ENCODE measurements around the gene NEDD4.
"Not testable (repeated sequence)": the region's sequence is repeated elsewhere in the genome, so short reads cannot be mapped to it uniquely, and the experiment has no call there.

Gene NEDD4

GRCh38 chr15:56003777-56004176 is 10.4 kb upstream of the NEDD4 start:
- DNase-seq: not testable (repeated sequence)

DNA sequence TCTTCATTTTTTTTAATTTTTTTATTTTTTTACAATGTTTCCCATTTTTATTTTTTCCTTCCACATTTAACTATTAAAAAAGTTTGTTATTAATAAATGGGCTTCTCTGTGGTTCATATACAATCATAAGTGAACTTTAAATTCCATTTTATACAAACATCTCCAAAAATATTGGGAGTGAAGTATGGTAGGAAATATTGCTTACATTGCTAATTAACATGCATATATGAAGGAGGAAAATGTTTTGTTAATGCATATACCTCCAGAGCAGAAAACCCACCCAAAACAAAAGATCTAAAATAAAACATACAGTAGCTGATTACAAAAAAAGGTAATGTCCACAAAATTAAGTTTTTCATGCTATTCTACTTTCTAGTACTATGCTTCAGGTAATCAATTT is 9.9 kb upstream of the NEDD4 start:
- DNase-seq: not testable (repeated sequence)

- no peak for DNase-seq
These were observed 8.2 kb upstream of the NEDD4 start for GRCh38 chr15:56001471-56002078.

DNA sequence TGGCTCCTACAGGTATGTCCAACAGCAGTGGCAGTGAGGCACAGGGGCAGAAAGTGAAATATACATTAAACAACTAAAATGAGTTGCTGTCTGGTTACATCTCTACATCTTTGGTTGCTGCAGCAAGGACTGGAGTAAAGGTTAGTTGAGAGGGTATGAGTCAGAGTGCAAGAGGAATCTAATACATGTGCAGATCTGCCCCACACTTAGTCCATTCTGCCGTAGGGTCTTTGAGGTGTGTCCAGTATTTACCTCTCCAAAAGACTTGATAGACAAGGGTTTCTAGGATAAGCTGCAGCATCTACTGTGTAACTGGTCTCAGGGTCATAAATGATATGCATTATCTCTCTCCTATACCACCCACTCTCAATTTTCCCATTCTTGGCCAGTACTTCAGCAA is 6.2 kb upstream of the NEDD4 start:
- no peak for DNase-seq

DNA sequence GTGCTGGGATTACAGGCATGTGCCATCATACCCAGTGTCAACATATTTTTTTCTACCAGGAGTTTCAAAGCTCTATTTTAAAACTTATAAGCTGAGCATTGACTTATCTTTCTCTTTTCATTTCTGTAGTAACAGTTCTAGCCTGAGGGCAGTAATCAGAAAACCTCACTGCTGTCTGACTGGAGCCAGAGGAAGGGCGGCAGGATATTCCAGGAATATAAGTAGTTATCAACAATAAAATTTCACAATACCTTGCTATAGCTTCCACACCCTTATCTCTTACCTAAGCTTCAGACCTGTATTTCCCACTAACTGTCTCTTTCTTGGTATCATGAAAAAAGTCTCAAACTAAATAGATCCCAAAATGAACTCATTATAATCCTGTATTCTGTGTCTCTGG is 5.1 kb upstream of the NEDD4 start:
- no peak for DNase-seq

DNA sequence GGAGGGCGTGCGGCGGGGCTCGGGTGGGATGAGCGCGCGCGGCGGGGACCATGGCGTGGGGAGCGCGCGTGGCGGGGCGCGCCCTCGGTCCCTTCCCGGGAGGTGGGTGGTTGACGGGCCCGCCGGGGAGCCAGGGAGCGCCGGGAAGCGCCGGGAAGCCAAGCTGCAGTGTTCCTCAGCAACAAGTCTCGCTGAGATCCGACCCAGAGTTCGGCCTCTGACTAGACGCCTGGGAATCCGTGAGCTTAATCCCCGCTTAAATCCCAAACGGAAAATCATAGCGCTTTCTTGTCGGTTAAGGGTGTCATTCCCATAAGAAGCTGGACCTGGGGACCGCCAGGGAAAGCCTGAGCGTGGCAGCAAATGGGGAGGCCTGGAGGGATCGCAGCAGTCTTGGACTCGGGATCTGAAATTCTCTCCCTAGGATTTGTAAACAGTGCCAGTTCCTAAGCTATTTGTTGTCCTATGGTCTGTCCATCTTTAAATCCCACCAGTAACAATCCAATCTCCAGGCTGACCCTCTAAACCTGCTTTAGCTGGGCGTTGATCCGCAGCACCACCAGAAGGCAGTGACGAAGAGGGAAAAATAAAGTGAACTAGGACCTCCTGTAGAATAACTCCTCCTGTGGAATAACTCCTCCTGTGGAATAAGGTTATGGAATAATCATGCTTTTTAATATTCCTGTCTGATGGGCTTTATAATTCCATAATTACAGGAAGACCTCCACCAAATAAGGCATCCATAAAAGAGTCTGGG is 570 bp upstream of the NEDD4 start:
- no peak for DNase-seq

DNA sequence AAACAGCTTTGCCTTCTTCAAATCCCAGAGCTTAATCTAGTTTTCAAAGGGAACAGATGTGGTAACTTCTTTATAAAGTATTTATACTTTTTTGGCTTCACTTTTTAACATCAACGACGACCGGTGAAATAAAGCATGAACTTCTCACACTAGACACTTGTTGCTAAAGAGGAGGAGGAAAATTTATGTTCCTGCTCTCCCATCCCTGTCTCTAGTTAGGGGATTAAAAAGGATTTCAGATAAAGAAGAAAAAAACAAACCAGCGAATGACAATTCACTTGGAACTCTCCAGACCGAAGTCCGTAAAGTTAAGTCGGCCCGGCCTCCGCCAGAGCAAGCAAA is 672 bp downstream of the NEDD4 start:
- no peak for DNase-seq

- no peak for DNase-seq
These were observed 1.3 kb downstream of the NEDD4 start for GRCh38 chr15:55991802-55992768.

GRCh38 chr15:55990998-55991397 is 2.4 kb downstream of the NEDD4 start:
- no peak for DNase-seq

DNA sequence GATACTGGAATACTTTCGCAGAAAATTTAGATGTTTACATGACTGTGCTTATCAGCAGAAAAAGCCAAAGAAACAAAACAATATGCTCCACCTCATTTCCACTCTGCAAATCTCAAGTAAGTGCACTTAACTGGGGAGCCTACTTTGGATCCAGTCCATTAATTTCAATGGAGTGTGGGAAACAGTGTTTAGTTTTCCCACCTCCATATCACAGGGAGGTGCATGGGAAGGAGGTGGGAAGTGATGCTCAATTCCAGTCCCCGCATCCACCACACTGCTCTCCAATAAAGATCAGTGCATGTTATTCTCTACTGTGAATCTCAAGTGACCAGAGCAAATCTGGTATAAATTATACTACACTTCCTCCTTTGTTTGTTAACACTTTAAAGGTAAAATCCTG is 2.9 kb downstream of the NEDD4 start:
- DNase-seq: no peak

- no peak for DNase-seq
These were observed 4.0 kb downstream of the NEDD4 start for GRCh38 chr15:55989383-55989782.

DNA sequence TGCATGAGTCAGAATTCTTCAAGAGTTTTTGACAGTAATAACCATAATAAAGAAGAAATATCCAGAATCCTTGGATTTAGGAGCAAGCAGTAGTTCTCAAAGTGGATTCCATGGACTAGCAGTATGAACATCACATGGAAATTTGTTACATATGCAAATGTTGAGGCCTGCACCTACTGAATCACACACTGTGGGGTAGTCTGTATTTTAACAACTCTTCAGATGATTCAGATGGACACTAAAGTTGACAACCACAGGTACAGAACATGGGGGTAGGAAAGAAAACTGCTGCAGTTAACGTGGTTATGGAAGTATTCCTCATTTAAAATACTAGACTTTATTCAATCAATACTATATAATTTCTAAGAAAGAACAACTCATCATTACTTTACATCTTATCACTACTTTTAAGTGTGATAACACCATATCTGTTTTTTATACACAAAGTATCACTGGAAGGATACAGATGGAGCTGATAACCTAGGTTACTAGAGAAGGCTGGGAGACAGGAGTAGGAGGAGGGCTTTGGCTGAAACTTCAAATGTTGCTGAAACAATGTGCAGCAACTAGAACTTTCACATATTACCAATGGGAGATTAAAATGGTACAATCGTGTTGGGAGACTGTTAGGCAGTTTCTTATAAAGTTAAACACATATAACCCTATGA is 11.7 kb downstream of the NEDD4 start:
- DNase-seq: no peak

DNA sequence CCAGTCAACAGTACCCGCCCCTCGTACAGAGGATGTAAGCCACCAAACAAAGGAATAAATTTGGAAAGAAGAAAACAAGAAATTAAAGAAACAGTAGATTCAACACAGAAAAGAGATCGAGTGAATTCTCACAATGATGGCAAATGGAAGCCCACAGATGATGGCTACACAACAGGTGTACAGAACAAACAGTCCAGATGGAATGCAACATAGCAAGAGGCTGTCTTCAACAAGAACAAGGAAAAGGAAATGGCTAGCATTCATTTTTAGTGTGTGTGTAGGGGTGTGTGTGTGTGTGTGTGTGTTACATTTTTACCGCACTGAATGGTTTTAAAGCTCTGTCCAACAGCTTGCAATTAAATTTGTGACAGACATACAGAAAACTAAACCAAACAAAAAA is 12.9 kb downstream of the NEDD4 start:
- no peak for DNase-seq

GRCh38 chr15:55977231-55977630 is 16.2 kb downstream of the NEDD4 start:
- DNase-seq: no peak

- no peak for DNase-seq
These were observed 23.1 kb downstream of the NEDD4 start for GRCh38 chr15:55970286-55970685.

DNA sequence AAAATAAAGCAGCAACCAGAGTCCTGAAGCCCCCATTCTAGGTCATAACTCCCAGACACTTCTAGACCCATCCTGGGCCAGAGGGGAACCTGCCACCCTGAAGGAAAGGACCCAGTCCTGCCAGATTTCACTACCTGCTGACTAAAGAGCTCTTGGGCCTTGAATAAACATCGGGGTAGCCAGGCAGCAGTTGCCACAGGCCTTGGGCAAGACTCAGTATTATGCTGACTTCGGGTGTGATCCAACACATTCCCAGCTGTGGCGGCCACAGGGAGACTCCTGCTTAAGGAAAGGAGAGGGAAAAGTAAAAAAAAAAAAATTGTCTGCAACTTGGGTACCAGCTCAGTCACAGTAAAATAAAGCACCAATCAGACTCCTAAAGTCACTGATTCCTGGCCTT is 23.8 kb downstream of the NEDD4 start:
- DNase-seq: no peak

- DNase-seq: no peak
These were observed 24.5 kb downstream of the NEDD4 start for GRCh38 chr15:55968923-55969322.

DNA sequence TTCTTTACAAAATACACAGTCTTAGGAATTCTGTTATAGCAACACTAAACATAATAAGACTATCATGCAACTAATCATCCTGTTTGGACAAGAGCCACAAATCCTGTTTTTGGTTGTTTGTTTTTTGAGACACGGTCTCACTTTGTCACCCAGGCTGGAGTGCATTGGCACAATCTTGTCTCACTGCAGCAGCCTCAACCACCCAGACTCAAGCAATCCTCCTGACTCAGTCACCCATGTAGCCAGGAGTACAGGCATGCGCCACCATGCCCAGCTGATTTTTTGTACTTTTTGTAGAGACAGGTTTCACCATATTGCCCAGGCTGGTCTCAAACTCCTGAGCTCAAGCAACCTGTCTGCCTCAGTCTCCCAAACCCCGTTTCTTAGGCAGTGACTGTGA is 28.3 kb downstream of the NEDD4 start:
- no peak for DNase-seq

DNA sequence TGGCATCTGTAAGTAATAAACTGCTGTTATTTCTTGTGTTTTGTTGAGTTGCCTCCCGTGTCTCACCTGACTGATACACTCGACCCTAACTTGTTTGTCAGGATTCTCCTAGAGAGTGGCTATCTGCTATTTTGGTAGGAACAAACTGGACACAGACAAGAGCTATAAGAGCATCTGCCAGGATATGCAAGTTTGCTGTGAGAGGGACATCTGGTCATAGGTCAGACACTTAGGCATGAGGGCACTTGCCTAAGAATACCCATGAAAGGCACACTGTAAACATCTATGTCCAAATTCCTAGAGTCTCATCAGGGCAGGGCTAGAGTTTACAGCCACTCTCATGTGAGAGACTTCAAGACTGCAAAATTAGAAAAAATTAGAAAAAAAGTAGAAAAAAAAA is 32.5 kb downstream of the NEDD4 start:
- DNase-seq: no peak

DNA sequence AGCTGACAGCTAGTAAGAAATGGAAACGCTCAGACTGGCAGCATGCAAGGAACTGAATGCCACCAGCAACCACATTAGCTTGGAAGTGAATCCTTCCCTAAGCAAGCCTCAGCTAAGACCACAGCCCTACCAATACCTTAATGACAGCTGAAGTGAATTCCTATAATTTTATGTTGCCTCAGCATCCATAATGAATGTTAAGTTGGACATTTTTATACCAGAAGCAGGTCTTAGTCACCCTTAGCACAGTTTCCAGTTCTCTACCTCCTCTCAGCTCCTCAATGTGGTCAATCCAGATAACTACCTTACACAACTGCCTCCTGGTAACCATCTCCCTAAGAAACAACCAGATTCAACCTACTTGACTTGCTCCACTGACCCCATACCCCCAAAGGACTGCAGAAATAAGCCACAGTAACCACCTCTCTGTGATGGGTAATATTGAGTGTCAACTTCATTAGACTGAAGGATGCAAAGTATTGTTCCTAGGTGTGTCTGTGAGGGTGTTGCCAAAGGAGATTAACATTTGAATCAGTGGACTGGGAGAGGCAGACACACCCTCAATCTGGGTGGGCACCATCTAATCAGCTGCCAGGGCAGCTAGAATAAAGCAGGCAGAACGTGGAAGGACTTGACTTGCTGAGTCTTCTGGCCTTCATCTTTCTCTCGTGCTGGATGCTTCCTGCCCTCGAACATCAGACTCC is 33.5 kb downstream of the NEDD4 start:
- DNase-seq: no peak

DNA sequence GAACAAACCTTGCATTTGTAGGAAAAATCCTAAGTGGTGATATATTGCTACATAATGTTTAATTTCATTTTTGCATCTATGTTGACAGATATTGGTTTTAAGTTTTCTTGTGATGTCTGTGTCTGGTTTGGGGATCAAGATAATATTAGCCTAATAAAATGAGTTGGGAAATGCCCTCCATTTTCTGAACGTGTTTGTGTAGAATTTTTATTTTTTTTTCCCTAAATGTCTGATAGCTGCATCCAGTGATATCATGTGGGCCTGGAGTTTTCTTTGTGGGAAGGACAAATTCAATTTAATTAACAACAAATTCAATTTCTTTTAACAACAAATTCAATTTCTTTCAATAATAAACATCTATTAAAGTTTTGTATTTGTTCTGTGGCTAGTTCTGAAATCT is 35.1 kb downstream of the NEDD4 start:
- no peak for DNase-seq

DNA sequence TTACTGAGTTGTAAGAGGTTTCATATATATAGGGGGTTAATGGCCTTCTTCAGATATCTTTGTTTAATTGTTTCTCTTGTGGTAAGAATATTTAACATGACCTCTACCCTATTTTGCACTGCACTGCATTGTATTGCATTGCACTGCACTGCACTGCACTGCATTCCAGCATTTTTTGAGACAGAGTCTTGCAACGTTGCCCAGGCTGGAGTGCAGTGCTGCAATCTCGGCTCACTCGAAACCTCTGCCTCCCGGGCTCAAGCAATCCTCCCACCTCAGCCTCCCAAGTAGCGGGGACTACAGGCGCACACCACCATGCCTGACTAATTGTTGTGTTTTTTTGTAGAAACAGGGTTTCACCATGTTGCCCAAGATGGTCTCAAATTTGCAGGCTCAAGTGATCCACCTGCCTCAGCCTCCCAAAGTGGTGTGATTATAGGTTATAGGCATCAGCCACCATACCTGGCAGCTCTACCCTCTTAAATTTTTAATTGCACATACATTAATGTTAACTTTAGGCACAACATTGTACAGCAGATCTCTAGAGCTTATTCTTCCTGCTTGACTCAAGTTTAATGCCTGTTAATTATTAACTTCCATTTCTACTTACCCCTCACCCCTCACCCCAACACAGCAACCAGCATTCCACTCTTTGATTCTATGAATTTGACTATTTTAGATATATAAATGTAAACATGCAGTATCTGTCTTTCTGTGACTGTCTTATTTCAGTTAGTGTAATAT is 38.4 kb downstream of the NEDD4 start:
- DNase-seq: no peak

Measured in activated effector memory CD4-positive, alpha-beta T cell treated with anti-CD3 and anti-CD28 coated beads, Interleukin-2, amount 50 U/mL, for 16 hours (primary cell).